K562 (cell line): ENCODE data around the gene ELOVL5. TPM values are rescaled to one million over a fixed set of nuclear protein-coding genes. Genes with fewer than 3 reads are reported as not detected.
A peak's percentile ranks its signal among the peaks of the same experiment; 100 is the strongest.

Experiments
- ATAC-seq: fragments of 200-7000 bp; cut with Tn5 transposase; 3 replicates; pipeline ENCODE4 v1.9.1; 2020; ENCODE audit warnings: moderate library complexity
- BruUV-seq: library from RNA; stranded (reverse); fragments of 400-500 nt; replicated peaks from 2 replicates; lab custom pipeline; 2021; lab: Mats Ljungman, UMichigan
- CTCF ChIA-PET: fragments of 300-600 bp; formaldehyde crosslinking; extraction: SDS; loops from one replicate; lab custom pipeline; 2021; ENCODE audit warnings: low intra/inter-chr PET ratio; lab: Yijun Ruan, JAX
- POLR2A ChIA-PET: fragments of 300-600, 350-650 bp; sonication (Branson Sonifier 250); formaldehyde crosslinking; extraction: SDS; loops from one replicate; lab custom pipeline; 2021; ENCODE audit warnings: antibody characterized with exemption, inconsistent platforms; lab: Yijun Ruan, JAX
- DNase-seq, 4 experiments: peaks; one replicate each; pipeline versions ENCODE4 v3.0.0 to v3.0.0-alpha.2; 2011 to 2018; ENCODE audit warnings: low spot score in 3 of 4, mixed read lengths in 3 of 4; ENCODE audit errors: extremely low read depth in 1 of 4
- FAIRE-seq: peaks from 2 replicates; lab custom pipeline; 2011; peaks lifted over from hg19 to GRCh38; lab: Jason Lieb, UNC
- H2AFZ ChIP-seq: 2 replicates; pipeline ENCODE4 v1.6.0; 2011; ENCODE audit warnings: low read depth, low read length, control low read depth, inconsistent platforms
- H3K27ac ChIP-seq: fragments of 200-600 bp; 3 replicates; pipeline ENCODE4 v1.8.0; 2011; ENCODE audit warnings: low read depth, mild to moderate bottlenecking, control low read depth, inconsistent platforms, low read length, moderate library complexity, mixed read lengths; ENCODE audit errors: extremely low read depth
- H3K27me3 ChIP-seq, 2 experiments: fragments of 300-600 bp in 1 of 2; 2 replicates in 1 of 2; 3 replicates in 1 of 2; pipeline versions ENCODE4 v1.6.0 to v1.8.0; 2011; ENCODE audit warnings: inconsistent platforms in 2 of 2, low read length in 2 of 2, mild to moderate bottlenecking in 1 of 2, mixed read lengths in 1 of 2, moderate library complexity in 1 of 2; ENCODE audit not compliant: control insufficient read depth in 2 of 2, insufficient read depth in 2 of 2
- H3K36me3 ChIP-seq: fragments of 300-600 bp; 3 replicates; pipeline ENCODE4 v1.8.0; 2011; ENCODE audit warnings: mild to moderate bottlenecking, low read length, inconsistent platforms; ENCODE audit not compliant: control insufficient read depth, insufficient read depth
- H3K4me1 ChIP-seq, 2 experiments: fragments of 200-600 bp in 1 of 2; replicated peaks in 1 of 2; 2 replicates in 1 of 2; 3 replicates in 1 of 2; pipeline versions ENCODE4 v1.5.1 to v1.8.0; 2011; ENCODE audit warnings: inconsistent platforms in 2 of 2, low read length in 2 of 2, mild to moderate bottlenecking in 1 of 2, mixed read lengths in 1 of 2, moderate library complexity in 1 of 2; ENCODE audit not compliant: control insufficient read depth in 2 of 2, insufficient read depth in 2 of 2
- H3K4me2 ChIP-seq: 2 replicates; pipeline ENCODE4 v1.6.1; 2011; ENCODE audit warnings: low read length, control low read depth, inconsistent platforms, mixed read lengths; ENCODE audit not compliant: insufficient read depth
- H3K4me3 ChIP-seq: fragments of 200-600 bp; sonication (generic), shearing (Covaris generic); 2 replicates; pipeline ENCODE4 v1.5.1; 2016; ENCODE audit warnings: control low read depth, inconsistent platforms
- H3K79me2 ChIP-seq: fragments of 200-600 bp; 3 replicates; pipeline ENCODE4 v1.8.0; 2011; ENCODE audit warnings: low read length, inconsistent platforms; ENCODE audit not compliant: control insufficient read depth, insufficient read depth
- H3K9ac ChIP-seq, 2 experiments: 2 replicates each; pipeline versions ENCODE4 v1.6.0 to v1.6.1; 2011; ENCODE audit warnings: low read depth in 2 of 2, low read length in 2 of 2, control low read depth in 1 of 2, inconsistent platforms in 1 of 2, mild to moderate bottlenecking in 1 of 2, mixed read lengths in 1 of 2; ENCODE audit not compliant: insufficient read depth in 1 of 2
- H3K9me1 ChIP-seq: one replicate; pipeline ENCODE4 v1.6.0; 2011; ENCODE audit warnings: inconsistent platforms, mild to moderate bottlenecking, low read length, moderate library complexity; ENCODE audit not compliant: control insufficient read depth, insufficient read depth
- H3K9me3 ChIP-seq: replicated peaks from 2 replicates; pipeline ENCODE4 v1.5.1; 2011; ENCODE audit warnings: low read depth, low read length, inconsistent platforms; ENCODE audit not compliant: control insufficient read depth, insufficient read depth
- H4K20me1 ChIP-seq: replicated peaks from 2 replicates; pipeline ENCODE4 v1.6.1; 2011; ENCODE audit warnings: low read length, inconsistent platforms, mixed read lengths; ENCODE audit not compliant: control insufficient read depth, insufficient read depth
- DMBX1 ChIP-seq: fragments of 250-450 bp; sonication (Bioruptor Pico); IDR thresholded peaks from 2 replicates; pipeline ENCODE4 v1.8.0; 2022; ENCODE audit warnings: inconsistent platforms, mild to moderate bottlenecking, moderate library complexity, borderline replicate concordance
- DNMT1 ChIP-seq: fragments of 450-650 bp; IDR thresholded peaks from 2 replicates; pipeline ENCODE4 v1.6.1; 2016; ENCODE audit warnings: antibody characterized with exemption, mild to moderate bottlenecking
- MAX ChIP-seq: sonication (generic); formaldehyde crosslinking; IDR thresholded peaks from 2 replicates; pipeline ENCODE4 v1.9.0; 2022; ENCODE audit warnings: mild to moderate bottlenecking, missing genetic modification reagents
- RFX5 ChIP-seq: IDR thresholded peaks from 2 replicates; pipeline ENCODE4 v1.6.1; 2011; ENCODE audit warnings: low read depth, mild to moderate bottlenecking, improper control_type of control experiment, low read length
- SREBF2 ChIP-seq: sonication (generic); formaldehyde crosslinking; IDR thresholded peaks from 2 replicates; pipeline ENCODE4 v1.4.0; 2020; ENCODE audit warnings: mild to moderate bottlenecking, missing genetic modification reagents
- TSHZ1 ChIP-seq: fragments of 250-450 bp; sonication (Bioruptor Pico); IDR thresholded peaks from 2 replicates; pipeline ENCODE4 v1.4.0; 2020; ENCODE audit warnings: mild to moderate bottlenecking, moderate library complexity
- U2AF1 ChIP-seq: fragments of 200-400 bp; formaldehyde crosslinking; optimal IDR thresholded peaks from 2 replicates; pipeline ENCODE3; 2017; ENCODE audit warnings: mild to moderate bottlenecking, low read depth, low read length, moderate library complexity
- ZBTB7A ChIP-seq: IDR thresholded peaks from 2 replicates; pipeline ENCODE4 v1.6.1; 2011; ENCODE audit warnings: low read depth, mild to moderate bottlenecking, low read length, moderate library complexity, borderline replicate concordance; ENCODE audit not compliant: control insufficient read depth
- ZNF449 ChIP-seq: fragments of 250-450 bp; sonication (Bioruptor Pico); IDR thresholded peaks from 2 replicates; pipeline ENCODE4 v1.8.0; 2022; ENCODE audit warnings: moderate library complexity, mild to moderate bottlenecking, inconsistent platforms
- ZNF75A ChIP-seq: fragments of 450-650 bp; formaldehyde crosslinking; IDR thresholded peaks from 2 replicates; pipeline ENCODE4 v1.4.0; 2020; ENCODE audit warnings: mild to moderate bottlenecking
- WGBS: fragments of 100-300 bp; shearing (Covaris generic); methylation state at CpG from one replicate; pipeline ENCODE4 v1.1.6; 2016; ENCODE audit warnings: low coverage, mixed read lengths; ENCODE audit not compliant: insufficient coverage; ENCODE audit errors: missing lambda C conversion rate; 5-methylcytosine and 5-hydroxymethylcytosine counted together
- in situ Hi-C: fragments of 300-500 bp; cut with MboI; formaldehyde crosslinking; loops from 4 replicates; pipeline ENCODE4 v1.15.0; 2018; ENCODE audit warnings: inconsistent platforms, mixed read lengths
- intact Hi-C: fragments of 100-400 bp; cut with micrococcal nuclease; formaldehyde crosslinking; loops from 2 replicates; pipeline ENCODE4 v1.14.2; 2022
- polyA plus RNA-seq, 8 experiments: library from polyadenylated mRNA; depleted of rRNA in 4 of 8; stranded (reverse) in 5 of 8; unstranded in 3 of 8; fragments of >200 nt; fragmentation: Nextera tagmentation in 2 of 8; fragmentation: Illumina TruSeq in 1 of 8; extraction: Ambion mirVana in 2 of 8; extraction: Trizol in 1 of 8; gene quantifications; 2 replicates each; pipeline versions ENCODE4 v1.2.1 to v1.2.3, GENCODE V29; 2011 to 2014; ENCODE audit warnings: inconsistent platforms in 1 of 8, missing spikeins in 1 of 8
- total RNA-seq, 7 experiments: library from RNA; depleted of rRNA in 6 of 7; stranded (reverse); fragments of >200 nt in 6 of 7; fragmentation: Illumina TruSeq in 2 of 7; extraction: Trizol in 2 of 7; gene quantifications; 2 replicates each; pipeline versions ENCODE4 v1.2.1 to v1.2.3, GENCODE V29; 2011 to 2021; ENCODE audit warnings: low replicate concordance in 1 of 7
- TF ChIP-seq, protein P1 (sequence below): fragments of 150-350 bp; conservative IDR thresholded peaks from 2 replicates; pipeline ENCODE4 v1.6.1; 2014; ENCODE audit warnings: low read length

ELOVL5 gene
- total and polyA plus RNA-seq, 9 of the 15 experiments (the other 6 are each of a cell fraction or from before 2014, with no cell fraction given) = 70.6 to 245 (median 132) TPM

- H3K27ac ChIP-seq = peak overlapping the region; percentile 86
- no TSS peak for BruUV-seq
- no peak overlapping the region for H3K4me3 ChIP-seq
- no peak overlapping the region for H2AFZ ChIP-seq
- no peak for DNase-seq
- peaks cover 17 to 74% of the 10 kb centered on the region in 2 experiments for H3K4me1 ChIP-seq
- peaks cover 87% of the 10 kb centered on the region for H3K79me2 ChIP-seq
- ChIA-PET CTCF (no interaction called here), POLR2A (interaction anchor here (0.6 to 2.6 kb wide), 9 partner anchors 9 to 139 kb away, joined by 3 to 17 read pairs (median 3); no protein-coding TSS in a partner anchor)
- peak overlapping the region; percentile 28 to 58; a peak in 3 of 4 replicates for H3K9ac ChIP-seq
- in situ Hi-C loops = no loop called here
- peaks cover 4% of the 10 kb centered on the region for H3K9me1 ChIP-seq
- H3K9me3 ChIP-seq = no peaks in the 10 kb centered on the region
- 11% methylated on average over 4 of the region's 4 CpGs for WGBS
- intact Hi-C loops = loop anchor here (5.0 kb wide), 1 partner anchor 37 kb away; the partner anchor contains the start of gene ELOVL5
- no peak for ATAC-seq
- peaks cover 8% of the 10 kb centered on the region for H4K20me1 ChIP-seq
- H3K36me3 ChIP-seq = peaks cover 13% of the 10 kb centered on the region; the same call in 2 of the 3 replicates
- H3K27me3 ChIP-seq = no peaks in the 10 kb centered on the region
- FAIRE-seq = no peak
- H3K4me2 ChIP-seq = peak overlapping the region; percentile 58; the same call in 1 of the 2 replicates
- TF ChIP-seq ZNF449 (CRISPR knock-in tag) (no peak), TSHZ1 (CRISPR knock-in tag) (no peak), RFX5 (no peak), U2AF1 (no peak), SREBF2 (CRISPR knock-in tag) (no peak), ZBTB7A (no peak), DNMT1 (no peak), ZNF75A (CRISPR knock-in tag) (no peak), DMBX1 (CRISPR knock-in tag) (0 out of 2 replicates have a peak, but pooled peaks have one; percentile 5), MAX (CRISPR knock-in tag) (no peak)
- TF ChIP-seq, protein P1, sequence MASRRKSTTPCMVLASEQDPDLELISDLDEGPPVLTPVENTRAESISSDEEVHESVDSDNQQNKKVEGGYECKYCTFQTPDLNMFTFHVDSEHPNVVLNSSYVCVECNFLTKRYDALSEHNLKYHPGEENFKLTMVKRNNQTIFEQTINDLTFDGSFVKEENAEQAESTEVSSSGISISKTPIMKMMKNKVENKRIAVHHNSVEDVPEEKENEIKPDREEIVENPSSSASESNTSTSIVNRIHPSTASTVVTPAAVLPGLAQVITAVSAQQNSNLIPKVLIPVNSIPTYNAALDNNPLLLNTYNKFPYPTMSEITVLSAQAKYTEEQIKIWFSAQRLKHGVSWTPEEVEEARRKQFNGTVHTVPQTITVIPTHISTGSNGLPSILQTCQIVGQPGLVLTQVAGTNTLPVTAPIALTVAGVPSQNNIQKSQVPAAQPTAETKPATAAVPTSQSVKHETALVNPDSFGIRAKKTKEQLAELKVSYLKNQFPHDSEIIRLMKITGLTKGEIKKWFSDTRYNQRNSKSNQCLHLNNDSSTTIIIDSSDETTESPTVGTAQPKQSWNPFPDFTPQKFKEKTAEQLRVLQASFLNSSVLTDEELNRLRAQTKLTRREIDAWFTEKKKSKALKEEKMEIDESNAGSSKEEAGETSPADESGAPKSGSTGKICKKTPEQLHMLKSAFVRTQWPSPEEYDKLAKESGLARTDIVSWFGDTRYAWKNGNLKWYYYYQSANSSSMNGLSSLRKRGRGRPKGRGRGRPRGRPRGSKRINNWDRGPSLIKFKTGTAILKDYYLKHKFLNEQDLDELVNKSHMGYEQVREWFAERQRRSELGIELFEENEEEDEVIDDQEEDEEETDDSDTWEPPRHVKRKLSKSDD = no peak
Measured at GRCh38 chr6:53309901-53310300, 38.8 kb downstream of the ELOVL5 start.
